H1 (cell line): ENCODE data around the gene SLC3A2. TPM values are rescaled to one million over a fixed set of nuclear protein-coding genes. Genes with fewer than 3 reads are reported as not detected.

ENCODE experiments used
- ATF3 ChIP-seq: IDR thresholded peaks from 2 replicates; pipeline ENCODE4 v1.6.1; 2011; ENCODE audit warnings: low read depth, mild to moderate bottlenecking, low read length; ENCODE audit not compliant: insufficient read depth
- BACH1 ChIP-seq: IDR thresholded peaks from 2 replicates; pipeline ENCODE4 v1.6.1; 2012; ENCODE audit warnings: low read length, improper control_type of control experiment
- CBX5 ChIP-seq: fragments of 300-800, 300-1000 bp; sonication (generic); IDR thresholded peaks from 2 replicates; pipeline ENCODE4 v1.7.1; 2016; ENCODE audit warnings: antibody characterized with exemption, low read length, low read depth
- CEBPB ChIP-seq: IDR thresholded peaks from 2 replicates; pipeline ENCODE4 v1.6.1; 2012; ENCODE audit warnings: low read depth, low read length
- CHD1 ChIP-seq: IDR thresholded peaks from 2 replicates; pipeline ENCODE4 v1.6.1; 2012; ENCODE audit warnings: low read depth, low read length, improper control_type of control experiment
- CTBP2 ChIP-seq: IDR thresholded peaks from 2 replicates; pipeline ENCODE4 v1.7.0; 2011; ENCODE audit warnings: borderline replicate concordance, mild to moderate bottlenecking, moderate library complexity, mixed read lengths, low read length; ENCODE audit not compliant: insufficient read depth, insufficient read length
- E2F6 ChIP-seq: IDR thresholded peaks from 2 replicates; pipeline ENCODE4 v1.6.1; 2012; ENCODE audit warnings: inconsistent platforms
- EGR1 ChIP-seq: IDR thresholded peaks from 2 replicates; pipeline ENCODE4 v1.6.1; 2011; ENCODE audit warnings: low read depth, low read length, borderline replicate concordance
- JUN ChIP-seq: IDR thresholded peaks from 2 replicates; pipeline ENCODE4 v1.6.1; 2011; ENCODE audit warnings: low read depth, mild to moderate bottlenecking, improper control_type of control experiment, low read length
- MAX ChIP-seq: IDR thresholded peaks from 2 replicates; pipeline ENCODE4 v1.6.1; 2012; ENCODE audit warnings: inconsistent platforms
- NRF1 ChIP-seq: IDR thresholded peaks from 2 replicates; pipeline ENCODE4 v1.6.1; 2011; ENCODE audit warnings: mild to moderate bottlenecking, low read depth, low read length, improper control_type of control experiment
- PHF8 ChIP-seq: fragments of 200-600 bp; sonication (generic); conservative IDR thresholded peaks from 2 replicates; pipeline ENCODE4 v1.7.1; 2012; ENCODE audit warnings: low read depth, mild to moderate bottlenecking, inconsistent platforms, low read length, moderate library complexity
- RFX5 ChIP-seq: IDR thresholded peaks from 2 replicates; pipeline ENCODE4 v1.6.1; 2011; ENCODE audit warnings: low read depth, low read length, improper control_type of control experiment, borderline replicate concordance
- RXRA ChIP-seq: IDR thresholded peaks from 2 replicates; pipeline ENCODE4 v1.6.1; 2011; ENCODE audit warnings: low read depth, mild to moderate bottlenecking, low read length, moderate library complexity; ENCODE audit not compliant: insufficient read depth
- SIN3A ChIP-seq, 2 experiments: IDR thresholded peaks in 1 of 2; conservative IDR thresholded peaks in 1 of 2; 2 replicates each; pipeline ENCODE4 v1.6.1; 2011 to 2012; ENCODE audit warnings: low read length in 2 of 2, improper control_type of control experiment in 1 of 2, low read depth in 1 of 2, mild to moderate bottlenecking in 1 of 2
- SIRT6 ChIP-seq: IDR thresholded peaks from one replicate; pipeline ENCODE4 v1.7.1; 2012; ENCODE audit warnings: low read length, inconsistent platforms
- SP1 ChIP-seq: IDR thresholded peaks from 2 replicates; pipeline ENCODE4 v1.6.1; 2011; ENCODE audit warnings: low read depth, low read length
- SP2 ChIP-seq: IDR thresholded peaks from 2 replicates; pipeline ENCODE4 v1.6.1; 2012; ENCODE audit warnings: mild to moderate bottlenecking, low read length, inconsistent platforms
- SP4 ChIP-seq: IDR thresholded peaks from 2 replicates; pipeline ENCODE4 v1.6.1; 2012; ENCODE audit warnings: low read length, inconsistent platforms
- SUZ12 ChIP-seq: fragments of 200-600 bp; sonication (generic); IDR thresholded peaks from 2 replicates; pipeline ENCODE4 v1.6.1; 2012; ENCODE audit warnings: mild to moderate bottlenecking, inconsistent platforms, low read length, moderate library complexity, mixed read lengths
- TBP ChIP-seq: IDR thresholded peaks from 2 replicates; pipeline ENCODE4 v1.6.1; 2011; ENCODE audit warnings: low read depth, low read length, improper control_type of control experiment
- TCF12 ChIP-seq: IDR thresholded peaks from 2 replicates; pipeline ENCODE4 v1.6.1; 2011; ENCODE audit warnings: low read depth, mild to moderate bottlenecking, low read length
- USF2 ChIP-seq: IDR thresholded peaks from 2 replicates; pipeline ENCODE4 v1.6.1; 2011; ENCODE audit warnings: low read length, improper control_type of control experiment
- polyA plus RNA-seq, 7 experiments: library from polyadenylated mRNA; depleted of rRNA in 3 of 7; stranded (reverse) in 5 of 7; unstranded in 2 of 7; fragments of >200 nt in 5 of 7; fragments of 200-250 nt in 2 of 7; gene quantifications; 1 replicate in 5 of 7; 2 replicates in 1 of 7; 4 replicates in 1 of 7; pipeline versions ENCODE4 v1.2.1 to v1.2.3, GENCODE V29; 2011 to 2013; ENCODE audit warnings: missing spikeins in 2 of 7, mixed read lengths in 2 of 7
- total RNA-seq: library from RNA; stranded (reverse); fragmentation: NEBNext Ultra II Directional; extraction: Animal tissue kit (Norgen Biotek cat#: 25700); gene quantifications from 2 replicates; pipeline ENCODE4 v1.2.1, GENCODE V29; 2021

SLC3A2 gene
- total and polyA plus RNA-seq, 2 of the 8 experiments (the other 6 are each of a cell fraction or from before 2014, with no cell fraction given): 410 to 435 TPM

- TF ChIP-seq CEBPB (no peak), JUN (no peak), TCF12 (no peak), PHF8 (peak; percentile 93), ATF3 (no peak), TBP (peak; percentile 99), MAX (peak; percentile 99), BACH1 (no peak), SIN3A (conservative IDR thresholded peaks at IDR 0.05 in 1 of 2, IDR thresholded peaks at IDR 0.05 in 1 of 2; ENCODE audit: low read depth in 1 of 2, low read length in 2 of 2) (peak; percentile 82 to 86; a peak in 3 of 4 replicates), SP4 (peak; percentile 95), CHD1 (peak; percentile 84), USF2 (0 out of 2 replicates have a peak, but pooled peaks have one; percentile 36), NRF1 (peak; percentile 88), CTBP2 (no peak), EGR1 (peak; percentile 33; the same call in 1 of the 2 replicates), E2F6 (peak; percentile 85), CBX5 (no peak), SP2 (no peak), SUZ12 (no peak), RFX5 (no peak), SIRT6 (no peak), SP1 (peak; percentile 93), RXRA (no peak)
Observed at GRCh38 chr11:62855571-62856332, 24.9 kb upstream of the SLC3A2 start (continued).
